HepG2 (cell line): ENCODE results near the gene C1QL4. TPM values are rescaled to one million over a fixed set of nuclear protein-coding genes. Genes with fewer than 3 reads are reported as not detected.

Experiments
- CHD2 ChIP-seq: IDR thresholded peaks from 2 replicates; pipeline ENCODE4 v1.6.1; 2011; ENCODE audit warnings: low read depth, low read length, improper control_type of control experiment
- EHMT2 ChIP-seq: fragments of 200-600 bp; sonication (generic); IDR thresholded peaks from 2 replicates; pipeline ENCODE4 v1.7.0; 2017; ENCODE audit warnings: antibody characterized with exemption, low read depth, low read length, borderline replicate concordance
- GFI1 ChIP-seq: sonication (generic); formaldehyde crosslinking; IDR thresholded peaks from 2 replicates; pipeline ENCODE4 v1.5.0; 2020; ENCODE audit warnings: missing genetic modification reagents, mild to moderate bottlenecking, borderline replicate concordance
- KDM5A ChIP-seq: fragments of 200-600 bp; sonication (generic); IDR thresholded peaks from 2 replicates; pipeline ENCODE4 v1.7.0; 2018; ENCODE audit warnings: antibody characterized with exemption, mild to moderate bottlenecking, low read length, borderline replicate concordance
- MATR3 ChIP-seq: sonication (generic); formaldehyde crosslinking; IDR thresholded peaks from 2 replicates; pipeline ENCODE4 v1.4.0; 2020; ENCODE audit warnings: missing genetic modification reagents
- NPAS2 ChIP-seq: sonication (generic); formaldehyde crosslinking; IDR thresholded peaks from 2 replicates; pipeline ENCODE4 v1.8.0; 2022; ENCODE audit warnings: mild to moderate bottlenecking, missing genetic modification reagents, borderline replicate concordance
- TOE1 ChIP-seq: sonication (generic); formaldehyde crosslinking; IDR thresholded peaks from 2 replicates; pipeline ENCODE4 v1.4.0; 2020; ENCODE audit warnings: mild to moderate bottlenecking, missing genetic modification reagents
- ZNF230 ChIP-seq: sonication (generic); formaldehyde crosslinking; IDR thresholded peaks from 2 replicates; pipeline ENCODE4 v1.4.0; 2020; ENCODE audit warnings: mild to moderate bottlenecking, missing genetic modification reagents
- ZNF263 ChIP-seq: sonication (generic); formaldehyde crosslinking; IDR thresholded peaks from 2 replicates; pipeline ENCODE4 v1.4.0; 2020; ENCODE audit warnings: missing genetic modification reagents
- ZNF282 ChIP-seq: fragments of 450-650 bp; IDR thresholded peaks from 2 replicates; pipeline ENCODE4 v1.6.1; 2018; ENCODE audit not compliant: partially characterized antibody
- ZNF446 ChIP-seq: sonication (generic); formaldehyde crosslinking; IDR thresholded peaks from 2 replicates; pipeline ENCODE4 v1.5.0; 2020; ENCODE audit warnings: mild to moderate bottlenecking, missing genetic modification reagents
- ZNF883 ChIP-seq: sonication (generic); formaldehyde crosslinking; IDR thresholded peaks from 2 replicates; pipeline ENCODE4 v1.5.1; 2020; ENCODE audit warnings: mild to moderate bottlenecking, missing genetic modification reagents; ENCODE audit errors: not compliant biosample characterization
- ZSCAN29 ChIP-seq: sonication (generic); formaldehyde crosslinking; conservative IDR thresholded peaks from 2 replicates; pipeline ENCODE4 v1.4.0; 2020; ENCODE audit warnings: mild to moderate bottlenecking, missing genetic modification reagents
- ZSCAN9 ChIP-seq: IDR thresholded peaks from 2 replicates; pipeline ENCODE4 v1.6.1; 2016; ENCODE audit warnings: borderline replicate concordance
- polyA plus RNA-seq, 8 experiments: library from polyadenylated mRNA; depleted of rRNA in 3 of 8; stranded (reverse) in 7 of 8; unstranded in 1 of 8; fragments of >200 nt; fragmentation: Illumina TruSeq in 4 of 8; extraction: Trizol in 4 of 8; gene quantifications; 2 replicates each; pipeline versions ENCODE4 v1.2.1 to v1.2.3, GENCODE V29; 2011 to 2016; ENCODE audit warnings: low read depth in 4 of 8, missing spikeins in 1 of 8, mixed read lengths in 1 of 8; ENCODE audit not compliant: insufficient read depth in 1 of 8
- total RNA-seq, 5 experiments: library from RNA; depleted of rRNA; stranded (reverse); fragments of >200 nt; fragmentation: Illumina TruSeq; extraction: Trizol; gene quantifications; 2 replicates each; pipeline ENCODE4 v1.2.3, GENCODE V29; 2016; ENCODE audit warnings: low read depth in 1 of 5
- TF ChIP-seq, protein P1 (sequence below): IDR thresholded peaks from 2 replicates; pipeline ENCODE4 v1.6.1; 2016; ENCODE audit warnings: missing compliant biosample characterization, missing genetic modification reagents, borderline replicate concordance
- TF ChIP-seq, protein P2 (sequence below): sonication (generic); formaldehyde crosslinking; IDR thresholded peaks from 2 replicates; pipeline ENCODE4 v1.4.0; 2020; ENCODE audit warnings: mild to moderate bottlenecking, low read depth, missing genetic modification reagents
- TF ChIP-seq, protein P3 (sequence below): sonication (generic); formaldehyde crosslinking; IDR thresholded peaks from 2 replicates; pipeline ENCODE4 v1.5.0; 2020; ENCODE audit warnings: mild to moderate bottlenecking, missing genetic modification reagents, borderline replicate concordance
- TF ChIP-seq, protein P4 (sequence below): IDR thresholded peaks from 2 replicates; pipeline ENCODE4 v1.6.1; 2016

Gene C1QL4
- total and polyA plus RNA-seq, 2 of the 13 experiments (the other 11 are each of a cell fraction or from before 2014, with no cell fraction given): 0.03 TPM; not detected in 1

DNA sequence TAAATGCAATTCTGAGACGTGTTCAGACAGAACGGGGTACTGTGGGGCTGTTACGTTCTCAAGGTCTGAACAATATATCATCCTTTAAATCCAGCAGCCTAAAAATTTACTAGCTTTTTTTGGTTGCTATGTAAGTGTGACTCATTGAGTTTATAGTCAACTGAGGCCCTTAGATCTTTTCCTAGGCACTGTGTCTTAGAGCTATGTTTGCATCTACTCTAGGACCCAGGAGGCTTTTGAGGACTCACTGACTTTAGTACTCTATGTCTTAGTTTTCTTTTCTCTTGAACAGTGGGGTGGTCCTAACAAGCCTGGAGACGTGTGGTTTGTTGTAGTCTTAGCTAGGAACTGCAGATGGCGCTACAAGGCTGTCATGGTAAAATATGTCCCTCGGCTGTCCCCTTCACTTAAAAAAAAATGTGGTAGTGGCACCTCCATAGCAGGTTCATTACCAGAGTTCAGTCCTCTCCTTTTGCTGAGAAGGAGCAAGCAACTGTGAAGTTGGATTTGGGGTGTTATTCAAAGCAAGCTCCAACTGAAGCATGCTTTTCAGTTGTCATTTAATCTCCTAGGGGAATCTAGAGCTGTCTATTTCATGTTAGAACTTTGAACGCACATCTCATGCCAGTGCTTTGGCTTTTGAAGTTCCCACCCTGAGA lies 21.6 kb upstream of the C1QL4 start (continued):
- TF ChIP-seq NPAS2 (CRISPR knock-in tag) (no peak), MATR3 (no peak), ZSCAN9 (CRISPR knock-in tag) (no peak), ZSCAN29 (CRISPR knock-in tag) (no peak), EHMT2 (no peak), ZNF446 (no peak), GFI1 (no peak), ZNF883 (no peak), CHD2 (no peak), ZNF282 (no peak), ZNF263 (no peak), KDM5A (no peak), TOE1 (CRISPR knock-in tag) (no peak), ZNF230 (no peak)
- TF ChIP-seq, protein P1, sequence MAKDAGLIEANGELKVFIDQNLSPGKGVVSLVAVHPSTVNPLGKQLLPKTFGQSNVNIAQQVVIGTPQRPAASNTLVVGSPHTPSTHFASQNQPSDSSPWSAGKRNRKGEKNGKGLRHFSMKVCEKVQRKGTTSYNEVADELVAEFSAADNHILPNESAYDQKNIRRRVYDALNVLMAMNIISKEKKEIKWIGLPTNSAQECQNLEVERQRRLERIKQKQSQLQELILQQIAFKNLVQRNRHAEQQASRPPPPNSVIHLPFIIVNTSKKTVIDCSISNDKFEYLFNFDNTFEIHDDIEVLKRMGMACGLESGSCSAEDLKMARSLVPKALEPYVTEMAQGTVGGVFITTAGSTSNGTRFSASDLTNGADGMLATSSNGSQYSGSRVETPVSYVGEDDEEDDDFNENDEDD: no peak
- TF ChIP-seq, protein P2, sequence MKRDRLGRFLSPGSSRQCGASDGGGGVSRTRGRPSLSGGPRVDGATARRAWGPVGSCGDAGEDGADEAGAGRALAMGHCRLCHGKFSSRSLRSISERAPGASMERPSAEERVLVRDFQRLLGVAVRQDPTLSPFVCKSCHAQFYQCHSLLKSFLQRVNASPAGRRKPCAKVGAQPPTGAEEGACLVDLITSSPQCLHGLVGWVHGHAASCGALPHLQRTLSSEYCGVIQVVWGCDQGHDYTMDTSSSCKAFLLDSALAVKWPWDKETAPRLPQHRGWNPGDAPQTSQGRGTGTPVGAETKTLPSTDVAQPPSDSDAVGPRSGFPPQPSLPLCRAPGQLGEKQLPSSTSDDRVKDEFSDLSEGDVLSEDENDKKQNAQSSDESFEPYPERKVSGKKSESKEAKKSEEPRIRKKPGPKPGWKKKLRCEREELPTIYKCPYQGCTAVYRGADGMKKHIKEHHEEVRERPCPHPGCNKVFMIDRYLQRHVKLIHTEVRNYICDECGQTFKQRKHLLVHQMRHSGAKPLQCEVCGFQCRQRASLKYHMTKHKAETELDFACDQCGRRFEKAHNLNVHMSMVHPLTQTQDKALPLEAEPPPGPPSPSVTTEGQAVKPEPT: no peak
- TF ChIP-seq, protein P3, sequence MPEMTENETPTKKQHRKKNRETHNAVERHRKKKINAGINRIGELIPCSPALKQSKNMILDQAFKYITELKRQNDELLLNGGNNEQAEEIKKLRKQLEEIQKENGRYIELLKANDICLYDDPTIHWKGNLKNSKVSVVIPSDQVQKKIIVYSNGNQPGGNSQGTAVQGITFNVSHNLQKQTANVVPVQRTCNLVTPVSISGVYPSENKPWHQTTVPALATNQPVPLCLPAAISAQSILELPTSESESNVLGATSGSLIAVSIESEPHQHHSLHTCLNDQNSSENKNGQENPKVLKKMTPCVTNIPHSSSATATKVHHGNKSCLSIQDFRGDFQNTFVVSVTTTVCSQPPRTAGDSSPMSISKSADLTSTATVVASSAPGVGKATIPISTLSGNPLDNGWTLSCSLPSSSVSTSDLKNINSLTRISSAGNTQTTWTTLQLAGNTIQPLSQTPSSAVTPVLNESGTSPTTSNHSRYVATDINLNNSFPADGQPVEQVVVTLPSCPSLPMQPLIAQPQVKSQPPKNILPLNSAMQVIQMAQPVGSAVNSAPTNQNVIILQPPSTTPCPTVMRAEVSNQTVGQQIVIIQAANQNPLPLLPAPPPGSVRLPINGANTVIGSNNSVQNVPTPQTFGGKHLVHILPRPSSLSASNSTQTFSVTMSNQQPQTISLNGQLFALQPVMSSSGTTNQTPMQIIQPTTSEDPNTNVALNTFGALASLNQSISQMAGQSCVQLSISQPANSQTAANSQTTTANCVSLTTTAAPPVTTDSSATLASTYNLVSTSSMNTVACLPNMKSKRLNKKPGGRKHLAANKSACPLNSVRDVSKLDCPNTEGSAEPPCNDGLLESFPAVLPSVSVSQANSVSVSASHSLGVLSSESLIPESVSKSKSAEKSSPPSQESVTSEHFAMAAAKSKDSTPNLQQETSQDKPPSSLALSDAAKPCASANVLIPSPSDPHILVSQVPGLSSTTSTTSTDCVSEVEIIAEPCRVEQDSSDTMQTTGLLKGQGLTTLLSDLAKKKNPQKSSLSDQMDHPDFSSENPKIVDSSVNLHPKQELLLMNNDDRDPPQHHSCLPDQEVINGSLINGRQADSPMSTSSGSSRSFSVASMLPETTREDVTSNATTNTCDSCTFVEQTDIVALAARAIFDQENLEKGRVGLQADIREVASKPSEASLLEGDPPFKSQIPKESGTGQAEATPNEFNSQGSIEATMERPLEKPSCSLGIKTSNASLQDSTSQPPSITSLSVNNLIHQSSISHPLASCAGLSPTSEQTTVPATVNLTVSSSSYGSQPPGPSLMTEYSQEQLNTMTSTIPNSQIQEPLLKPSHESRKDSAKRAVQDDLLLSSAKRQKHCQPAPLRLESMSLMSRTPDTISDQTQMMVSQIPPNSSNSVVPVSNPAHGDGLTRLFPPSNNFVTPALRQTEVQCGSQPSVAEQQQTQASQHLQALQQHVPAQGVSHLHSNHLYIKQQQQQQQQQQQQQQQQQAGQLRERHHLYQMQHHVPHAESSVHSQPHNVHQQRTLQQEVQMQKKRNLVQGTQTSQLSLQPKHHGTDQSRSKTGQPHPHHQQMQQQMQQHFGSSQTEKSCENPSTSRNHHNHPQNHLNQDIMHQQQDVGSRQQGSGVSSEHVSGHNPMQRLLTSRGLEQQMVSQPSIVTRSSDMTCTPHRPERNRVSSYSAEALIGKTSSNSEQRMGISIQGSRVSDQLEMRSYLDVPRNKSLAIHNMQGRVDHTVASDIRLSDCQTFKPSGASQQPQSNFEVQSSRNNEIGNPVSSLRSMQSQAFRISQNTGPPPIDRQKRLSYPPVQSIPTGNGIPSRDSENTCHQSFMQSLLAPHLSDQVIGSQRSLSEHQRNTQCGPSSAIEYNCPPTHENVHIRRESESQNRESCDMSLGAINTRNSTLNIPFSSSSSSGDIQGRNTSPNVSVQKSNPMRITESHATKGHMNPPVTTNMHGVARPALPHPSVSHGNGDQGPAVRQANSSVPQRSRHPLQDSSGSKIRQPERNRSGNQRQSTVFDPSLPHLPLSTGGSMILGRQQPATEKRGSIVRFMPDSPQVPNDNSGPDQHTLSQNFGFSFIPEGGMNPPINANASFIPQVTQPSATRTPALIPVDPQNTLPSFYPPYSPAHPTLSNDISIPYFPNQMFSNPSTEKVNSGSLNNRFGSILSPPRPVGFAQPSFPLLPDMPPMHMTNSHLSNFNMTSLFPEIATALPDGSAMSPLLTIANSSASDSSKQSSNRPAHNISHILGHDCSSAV: no peak
- TF ChIP-seq, protein P4, sequence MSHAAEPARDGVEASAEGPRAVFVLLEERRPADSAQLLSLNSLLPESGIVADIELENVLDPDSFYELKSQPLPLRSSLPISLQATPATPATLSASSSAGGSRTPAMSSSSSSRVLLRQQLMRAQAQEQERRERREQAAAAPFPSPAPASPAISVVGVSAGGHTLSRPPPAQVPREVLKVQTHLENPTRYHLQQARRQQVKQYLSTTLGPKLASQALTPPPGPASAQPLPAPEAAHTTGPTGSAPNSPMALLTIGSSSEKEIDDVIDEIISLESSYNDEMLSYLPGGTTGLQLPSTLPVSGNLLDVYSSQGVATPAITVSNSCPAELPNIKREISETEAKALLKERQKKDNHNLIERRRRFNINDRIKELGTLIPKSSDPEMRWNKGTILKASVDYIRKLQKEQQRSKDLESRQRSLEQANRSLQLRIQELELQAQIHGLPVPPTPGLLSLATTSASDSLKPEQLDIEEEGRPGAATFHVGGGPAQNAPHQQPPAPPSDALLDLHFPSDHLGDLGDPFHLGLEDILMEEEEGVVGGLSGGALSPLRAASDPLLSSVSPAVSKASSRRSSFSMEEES (CRISPR knock-in tag): no peak
